ENCODE measurements around the gene GALNT17.

DNA sequence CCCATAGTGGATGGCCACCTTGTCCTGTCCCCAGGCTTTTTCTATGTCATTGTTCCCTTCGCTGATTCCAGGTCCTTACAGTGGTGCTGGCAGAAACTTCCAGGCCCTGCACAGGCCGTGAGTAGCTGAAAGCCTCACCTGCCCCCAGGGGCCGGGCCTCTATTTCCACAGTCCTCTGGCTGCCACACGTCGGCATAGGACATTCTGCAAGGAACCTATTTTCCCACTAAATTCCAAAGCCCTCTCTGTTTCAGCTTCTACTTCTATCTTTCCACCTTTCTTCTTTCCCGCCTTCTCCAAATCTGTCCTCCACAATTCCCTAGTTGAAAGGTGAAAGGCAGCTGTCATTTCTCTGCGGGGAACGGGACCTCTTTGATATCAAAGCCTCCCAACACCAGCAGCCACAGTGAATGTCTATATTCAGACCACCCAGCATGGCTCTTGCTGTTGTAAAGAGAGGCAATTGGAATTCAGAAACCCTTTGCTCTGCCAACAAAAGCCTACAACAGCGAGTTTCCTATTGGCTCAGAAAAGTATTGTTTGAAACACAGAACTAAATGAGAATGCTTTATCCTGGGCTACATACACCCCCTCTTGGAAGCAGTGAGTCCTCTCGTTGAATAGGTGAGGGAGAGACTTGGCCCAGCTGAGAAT, 607.7 kb downstream of the GALNT17 start:
- TF ChIP-seq POLR2A (IDR thresholded peaks at IDR 0.05) = no peak
- TF ChIP-seq, protein P1, sequence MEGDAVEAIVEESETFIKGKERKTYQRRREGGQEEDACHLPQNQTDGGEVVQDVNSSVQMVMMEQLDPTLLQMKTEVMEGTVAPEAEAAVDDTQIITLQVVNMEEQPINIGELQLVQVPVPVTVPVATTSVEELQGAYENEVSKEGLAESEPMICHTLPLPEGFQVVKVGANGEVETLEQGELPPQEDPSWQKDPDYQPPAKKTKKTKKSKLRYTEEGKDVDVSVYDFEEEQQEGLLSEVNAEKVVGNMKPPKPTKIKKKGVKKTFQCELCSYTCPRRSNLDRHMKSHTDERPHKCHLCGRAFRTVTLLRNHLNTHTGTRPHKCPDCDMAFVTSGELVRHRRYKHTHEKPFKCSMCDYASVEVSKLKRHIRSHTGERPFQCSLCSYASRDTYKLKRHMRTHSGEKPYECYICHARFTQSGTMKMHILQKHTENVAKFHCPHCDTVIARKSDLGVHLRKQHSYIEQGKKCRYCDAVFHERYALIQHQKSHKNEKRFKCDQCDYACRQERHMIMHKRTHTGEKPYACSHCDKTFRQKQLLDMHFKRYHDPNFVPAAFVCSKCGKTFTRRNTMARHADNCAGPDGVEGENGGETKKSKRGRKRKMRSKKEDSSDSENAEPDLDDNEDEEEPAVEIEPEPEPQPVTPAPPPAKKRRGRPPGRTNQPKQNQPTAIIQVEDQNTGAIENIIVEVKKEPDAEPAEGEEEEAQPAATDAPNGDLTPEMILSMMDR (IDR thresholded peaks at IDR 0.05) = no peak

All from heart left ventricle (tissue), 13 donors.